GM19395 (cell line): ENCODE results near the gene ZC3H7A.
"Not testable (repeated sequence)": the region's sequence is repeated elsewhere in the genome, so short reads cannot be mapped to it uniquely, and the experiment has no call there.

Experiments
- ATAC-seq: cut with Tn5 transposase; IDR thresholded peaks from one replicate; pipeline ENCODE4 v1.9.1; 2021; ENCODE audit warnings: mild to moderate bottlenecking, moderate library complexity; ENCODE audit not compliant: unreplicated experiment

The ZC3H7A gene

GRCh38 chr16:11797166-11797956 is at the start of gene ZC3H7A:
Gene ZC3H7A (minus strand): TSS chr16:11797258. CDS start chr16:11782354, 14,904 bp downstream.
- peak; percentile 92 for ATAC-seq

GRCh38 chr16:11844499-11844898 is 47.4 kb upstream of the ZC3H7A start:
- no peak for ATAC-seq

- ATAC-seq, result no peak
Measured at GRCh38 chr16:11843861-11844260, 46.8 kb upstream of the ZC3H7A start.

- no peak for ATAC-seq
Measured at GRCh38 chr16:11843206-11843605, 46.1 kb upstream of the ZC3H7A start.

- ATAC-seq, result no peak
Measured at GRCh38 chr16:11841026-11841425, 44.0 kb upstream of the ZC3H7A start.

- ATAC-seq, result no peak
Measured at GRCh38 chr16:11836650-11837244, 39.7 kb upstream of the ZC3H7A start.

- no peak for ATAC-seq
Measured at GRCh38 chr16:11835891-11836649, 39.0 kb upstream of the ZC3H7A start.

- ATAC-seq, result no peak
Measured at GRCh38 chr16:11835309-11835708, 38.3 kb upstream of the ZC3H7A start.

GRCh38 chr16:11833951-11834695 is 37.1 kb upstream of the ZC3H7A start:
- ATAC-seq, result no peak

GRCh38 chr16:11828696-11829095 is 31.6 kb upstream of the ZC3H7A start:
- no peak for ATAC-seq

- not testable (repeated sequence) for ATAC-seq
Measured at GRCh38 chr16:11825520-11826165, 28.6 kb upstream of the ZC3H7A start.

- no peak for ATAC-seq
Measured at GRCh38 chr16:11824362-11824761, 27.3 kb upstream of the ZC3H7A start.

- ATAC-seq, result not testable (repeated sequence)
Measured at GRCh38 chr16:11823645-11824044, 26.6 kb upstream of the ZC3H7A start.

GRCh38 chr16:11819798-11820197 is 22.7 kb upstream of the ZC3H7A start:
- no peak for ATAC-seq

GRCh38 chr16:11818970-11819369 is 21.9 kb upstream of the ZC3H7A start:
- not testable (repeated sequence) for ATAC-seq

GRCh38 chr16:11816123-11816522 is 19.1 kb upstream of the ZC3H7A start:
- no peak for ATAC-seq

- not testable (repeated sequence) for ATAC-seq
Measured at GRCh38 chr16:11814800-11815199, 17.7 kb upstream of the ZC3H7A start.

GRCh38 chr16:11806721-11807120 is 9.7 kb upstream of the ZC3H7A start:
- ATAC-seq, result no peak

- no peak for ATAC-seq
Measured at GRCh38 chr16:11805556-11805955, 8.5 kb upstream of the ZC3H7A start.

- ATAC-seq, result no peak
Measured at GRCh38 chr16:11801481-11802021, 4.5 kb upstream of the ZC3H7A start.
